H1 (cell line): ENCODE results near the gene SLAMF1. TPM values are rescaled to one million over a fixed set of nuclear protein-coding genes. Genes with fewer than 3 reads are reported as not detected.

ENCODE experiments used
- CTCF ChIA-PET: fragments of 300-600 bp; sonication (Branson Sonifier 250); formaldehyde crosslinking; loops from one replicate; lab custom pipeline; 2021; ENCODE audit not compliant: partially characterized antibody; lab: Charles Lee
- POLR2A ChIA-PET: fragments of 300-600 bp; sonication (Branson Sonifier 250); formaldehyde crosslinking; loops from one replicate; lab custom pipeline; 2021; ENCODE audit warnings: inconsistent platforms; ENCODE audit not compliant: partially characterized antibody; lab: Charles Lee
- DNase-seq, 2 experiments: peaks; one replicate each; pipeline versions ENCODE4 v3.0.0 to v3.0.0-alpha.2; 2010 to 2022; ENCODE audit warnings: low spot score in 2 of 2, low read depth in 1 of 2, mixed read lengths in 1 of 2
- FAIRE-seq: peaks from 2 replicates; lab custom pipeline; 2011; peaks lifted over from hg19 to GRCh38; lab: Jason Lieb, UNC
- H2AFZ ChIP-seq: 2 replicates; pipeline ENCODE4 v1.8.1; 2012; ENCODE audit warnings: low read length, inconsistent platforms
- H2AK5ac ChIP-seq: 2 replicates; pipeline ENCODE4 v1.6.1; 2013; ENCODE audit warnings: low read depth, low read length
- H2BK120ac ChIP-seq: replicated peaks from 2 replicates; pipeline ENCODE3; 2013; ENCODE audit warnings: low read depth, low read length, inconsistent platforms
- H2BK12ac ChIP-seq: 2 replicates; pipeline ENCODE4 v1.6.1; 2013; ENCODE audit warnings: low read depth, low read length
- H2BK15ac ChIP-seq: 2 replicates; pipeline ENCODE4 v1.6.1; 2013; ENCODE audit warnings: low read length
- H2BK20ac ChIP-seq: 2 replicates; pipeline ENCODE4 v1.6.1; 2013; ENCODE audit warnings: low read length
- H2BK5ac ChIP-seq: 2 replicates; pipeline ENCODE4 v1.6.1; 2013; ENCODE audit warnings: low read depth, low read length
- H3K14ac ChIP-seq: 2 replicates; pipeline ENCODE4 v1.6.1; 2013; ENCODE audit warnings: inconsistent platforms; ENCODE audit not compliant: insufficient read length
- H3K18ac ChIP-seq: 2 replicates; pipeline ENCODE4 v1.6.1; 2013; ENCODE audit warnings: low read length; ENCODE audit errors: extremely low read depth
- H3K23ac ChIP-seq: 2 replicates; pipeline ENCODE4 v1.6.1; 2013; ENCODE audit warnings: inconsistent platforms; ENCODE audit not compliant: insufficient read length
- H3K23me2 ChIP-seq: 2 replicates; pipeline ENCODE4 v1.6.1; 2013; ENCODE audit warnings: low read depth, low read length
- H3K27ac ChIP-seq: 2 replicates; pipeline ENCODE4 v1.6.1; 2011; ENCODE audit warnings: low read depth, low read length, inconsistent platforms
- H3K27me3 ChIP-seq, 4 experiments: replicated peaks in 1 of 4; 1 replicate in 1 of 4; 2 replicates in 3 of 4; pipeline versions ENCODE4 v1.6.1 to v1.8.1; 2011 to 2013; ENCODE audit warnings: low read length in 3 of 4, mild to moderate bottlenecking in 3 of 4, inconsistent platforms in 2 of 4, mixed read lengths in 2 of 4, moderate library complexity in 1 of 4; ENCODE audit not compliant: control insufficient read depth in 3 of 4, insufficient read depth in 3 of 4; ENCODE audit errors: extremely low read depth in 1 of 4
- H3K36me3 ChIP-seq, 4 experiments: 2 replicates each; pipeline versions ENCODE4 v1.6.1 to v1.8.1; 2011 to 2013; ENCODE audit warnings: mild to moderate bottlenecking in 4 of 4, low read length in 3 of 4, moderate library complexity in 2 of 4, control low read depth in 1 of 4, inconsistent platforms in 1 of 4; ENCODE audit not compliant: insufficient read depth in 4 of 4, control insufficient read depth in 2 of 4
- H3K4ac ChIP-seq: replicated peaks from 2 replicates; pipeline ENCODE3; 2013; ENCODE audit warnings: low read length, low read depth, mixed read lengths, inconsistent platforms; ENCODE audit not compliant: insufficient read length
- H3K4me1 ChIP-seq, 4 experiments: replicated peaks in 1 of 4; 1 replicate in 1 of 4; 2 replicates in 3 of 4; pipeline versions ENCODE4 v1.6.1 to v1.8.1; 2011 to 2013; ENCODE audit warnings: low read length in 3 of 4, inconsistent platforms in 2 of 4, mixed read lengths in 1 of 4; ENCODE audit not compliant: insufficient read depth in 4 of 4, control insufficient read depth in 3 of 4
- H3K4me2 ChIP-seq, 2 experiments: 2 replicates each; pipeline versions ENCODE4 v1.6.1 to v1.8.1; 2011 to 2013; ENCODE audit warnings: low read depth in 2 of 2, low read length in 2 of 2, control low read depth in 1 of 2, inconsistent platforms in 1 of 2, mild to moderate bottlenecking in 1 of 2; ENCODE audit not compliant: insufficient read depth in 1 of 2
- H3K4me3 ChIP-seq, 4 experiments: fragments of 200-600, 300-600 bp in 1 of 4; sonication (generic), shearing (Covaris generic), sonication (Bioruptor Twin) in 1 of 4; 2 replicates each; pipeline versions ENCODE4 v1.5.1 to v1.8.1; 2011 to 2016; ENCODE audit warnings: low read length in 4 of 4, low read depth in 3 of 4, control low read depth in 2 of 4, inconsistent platforms in 2 of 4, mild to moderate bottlenecking in 2 of 4, mixed read lengths in 1 of 4, moderate library complexity in 1 of 4; ENCODE audit not compliant: insufficient read depth in 2 of 4; ENCODE audit errors: extremely low read depth in 1 of 4
- H3K56ac ChIP-seq: replicated peaks from 2 replicates; pipeline ENCODE3; 2013; ENCODE audit warnings: low read depth, mild to moderate bottlenecking, mixed read lengths, low read length, inconsistent platforms; ENCODE audit not compliant: insufficient read length
- H3K79me1 ChIP-seq: 2 replicates; pipeline ENCODE4 v1.6.1; 2013; ENCODE audit warnings: low read depth, low read length, control low read depth
- H3K79me2 ChIP-seq, 2 experiments: 2 replicates each; pipeline versions ENCODE4 v1.6.1 to v1.8.1; 2012 to 2013; ENCODE audit warnings: low read length in 2 of 2, mild to moderate bottlenecking in 2 of 2, inconsistent platforms in 1 of 2; ENCODE audit not compliant: insufficient read depth in 2 of 2, control insufficient read depth in 1 of 2
- H3K9ac ChIP-seq, 4 experiments: replicated peaks in 1 of 4; 1 replicate in 1 of 4; 2 replicates in 3 of 4; pipeline versions ENCODE4 v1.6.1 to v1.8.1; 2011 to 2013; ENCODE audit warnings: low read depth in 3 of 4, low read length in 3 of 4, control low read depth in 2 of 4, mild to moderate bottlenecking in 2 of 4, moderate library complexity in 2 of 4, inconsistent platforms in 1 of 4; ENCODE audit errors: extremely low read depth in 1 of 4
- H3K9me3 ChIP-seq, 2 experiments: 2 replicates each; pipeline versions ENCODE4 v1.6.1 to v1.8.1; 2012 to 2013; ENCODE audit warnings: mild to moderate bottlenecking in 2 of 2, moderate library complexity in 2 of 2, control low read depth in 1 of 2, inconsistent platforms in 1 of 2, low read depth in 1 of 2, low read length in 1 of 2, mixed read lengths in 1 of 2; ENCODE audit not compliant: insufficient read depth in 2 of 2
- H4K20me1 ChIP-seq, 2 experiments: replicated peaks in 1 of 2; 2 replicates each; pipeline versions ENCODE3 to v1.8.1; 2011 to 2013; ENCODE audit warnings: inconsistent platforms in 2 of 2, low read length in 2 of 2, mild to moderate bottlenecking in 1 of 2; ENCODE audit not compliant: insufficient read depth in 2 of 2, control insufficient read depth in 1 of 2
- H4K5ac ChIP-seq: 2 replicates; pipeline ENCODE4 v1.6.1; 2013; ENCODE audit warnings: low read length, low read depth, mixed read lengths, inconsistent platforms; ENCODE audit not compliant: insufficient read length
- H4K8ac ChIP-seq: 2 replicates; pipeline ENCODE4 v1.8.0; 2013; ENCODE audit warnings: mild to moderate bottlenecking, moderate library complexity, low read length, inconsistent platforms; ENCODE audit not compliant: insufficient read depth; ENCODE audit errors: extremely low read depth
- H4K91ac ChIP-seq: replicated peaks from 2 replicates; pipeline ENCODE3; 2013; ENCODE audit warnings: low read length, mixed read lengths, inconsistent platforms; ENCODE audit not compliant: insufficient read length
- BRCA1 ChIP-seq: IDR thresholded peaks from 2 replicates; pipeline ENCODE4 v1.6.1; 2012; ENCODE audit warnings: low read depth, low read length, improper control_type of control experiment
- CHD2 ChIP-seq: IDR thresholded peaks from 2 replicates; pipeline ENCODE4 v1.6.1; 2012; ENCODE audit warnings: low read length, improper control_type of control experiment
- GABPA ChIP-seq: IDR thresholded peaks from 2 replicates; pipeline ENCODE4 v1.6.1; 2011; ENCODE audit warnings: mild to moderate bottlenecking, low read length, moderate library complexity, borderline replicate concordance; ENCODE audit not compliant: insufficient read depth
- JUN ChIP-seq: IDR thresholded peaks from 2 replicates; pipeline ENCODE4 v1.6.1; 2011; ENCODE audit warnings: low read depth, mild to moderate bottlenecking, improper control_type of control experiment, low read length
- NANOG ChIP-seq: IDR thresholded peaks from 2 replicates; pipeline ENCODE4 v1.6.1; 2011; ENCODE audit warnings: low read length, low read depth, mild to moderate bottlenecking, inconsistent platforms; ENCODE audit not compliant: insufficient read depth, poor library complexity, severe bottlenecking
- POLR2A ChIP-seq, 2 experiments: IDR thresholded peaks; 1 replicate in 1 of 2; 2 replicates in 1 of 2; pipeline ENCODE4 v1.6.1; 2011; ENCODE audit warnings: low read depth in 2 of 2, low read length in 2 of 2, mild to moderate bottlenecking in 2 of 2; ENCODE audit errors: control extremely low read depth in 1 of 2
- RBBP5 ChIP-seq: IDR thresholded peaks from 2 replicates; pipeline ENCODE4 v1.7.1; 2012; ENCODE audit warnings: low read depth, mild to moderate bottlenecking, inconsistent platforms, low read length, moderate library complexity, borderline replicate concordance
- SIN3A ChIP-seq, 2 experiments: IDR thresholded peaks in 1 of 2; conservative IDR thresholded peaks in 1 of 2; 2 replicates each; pipeline ENCODE4 v1.6.1; 2011 to 2012; ENCODE audit warnings: low read length in 2 of 2, improper control_type of control experiment in 1 of 2, low read depth in 1 of 2, mild to moderate bottlenecking in 1 of 2
- SP4 ChIP-seq: IDR thresholded peaks from 2 replicates; pipeline ENCODE4 v1.6.1; 2012; ENCODE audit warnings: low read length, inconsistent platforms
- WGBS, 2 experiments: shearing (Covaris generic) in 1 of 2; methylation state at CpG; one replicate each; pipeline versions ENCODE4 v1.1.6 to v1.1.7; 2013 to 2015; ENCODE audit warnings: low lambda C conversion rate in 2 of 2, mixed read lengths in 2 of 2, inconsistent platforms in 1 of 2, low coverage in 1 of 2, missing lambda C conversion rate in 1 of 2; ENCODE audit not compliant: insufficient replicate concordance in 2 of 2, insufficient coverage in 1 of 2, insufficient read length in 1 of 2; ENCODE audit errors: extremely low coverage in 1 of 2, missing lambda C conversion rate in 1 of 2; 5-methylcytosine and 5-hydroxymethylcytosine counted together
- polyA plus RNA-seq, 7 experiments: library from polyadenylated mRNA; depleted of rRNA in 3 of 7; stranded (reverse) in 5 of 7; unstranded in 2 of 7; fragments of >200 nt in 5 of 7; fragments of 200-250 nt in 2 of 7; gene quantifications; 1 replicate in 5 of 7; 2 replicates in 1 of 7; 4 replicates in 1 of 7; pipeline versions ENCODE4 v1.2.1 to v1.2.3, GENCODE V29; 2011 to 2013; ENCODE audit warnings: missing spikeins in 2 of 7, mixed read lengths in 2 of 7
- total RNA-seq: library from RNA; stranded (reverse); fragmentation: NEBNext Ultra II Directional; extraction: Animal tissue kit (Norgen Biotek cat#: 25700); gene quantifications from 2 replicates; pipeline ENCODE4 v1.2.1, GENCODE V29; 2021

The SLAMF1 gene
- total and polyA plus RNA-seq, 2 of the 8 experiments (the other 6 are each of a cell fraction or from before 2014, with no cell fraction given) = not detected

GRCh38 chr1:160597051-160597450, 49.8 kb downstream of the SLAMF1 start:
- CTCF ChIA-PET = interaction anchor here (1.0 to 2.5 kb wide), 2 partner anchors 9 to 166 kb away, joined by 3 to 16 read pairs; no protein-coding TSS in a partner anchor
- DNase-seq = no peak
- Histone ChIP-seq H2AFZ (no peak overlapping the region), H3K14ac (no peak overlapping the region), H3K79me1 (no peaks in the 10 kb centered on the region), H3K23ac (no peak overlapping the region), H2BK20ac (no peak overlapping the region), H3K27me3 (no peaks in the 10 kb centered on the region), H2AK5ac (no peak overlapping the region), H2BK5ac (no peak overlapping the region), H3K36me3 (no peaks in the 10 kb centered on the region; a peak in 1 of 8 replicates), H2BK15ac (no peak overlapping the region), H3K9ac (no peak overlapping the region), H2BK120ac (no peak overlapping the region), H3K9me3 (peaks cover 0 to 8% of the 10 kb centered on the region in 2 experiments; a peak in 1 of 4 replicates)
- POLR2A ChIA-PET = interaction anchor here (1.0 kb wide), 1 partner anchor 8 kb away, joined by 3 read pairs; no protein-coding TSS in a partner anchor
- TF ChIP-seq JUN (no peak), GABPA (no peak), RBBP5 (no peak), CHD2 (no peak), BRCA1 (no peak), SP4 (no peak), SIN3A (conservative IDR thresholded peaks at IDR 0.05 in 1 of 2, IDR thresholded peaks at IDR 0.05 in 1 of 2; ENCODE audit: low read depth in 1 of 2, low read length in 2 of 2) (no peak), POLR2A (IDR thresholded peaks at IDR 0.05; ENCODE audit: control extremely low read depth in 1 of 2, low read depth in 2 of 2, low read length in 2 of 2) (no peak), NANOG (no peak)
- TF ChIP-seq, all 59 proteins: peak for 0
- Histone ChIP-seq H3K4me3 (no peak overlapping the region), H3K27ac (no peak overlapping the region), H2BK12ac (no peak overlapping the region), H3K18ac (no peak overlapping the region), H3K4me2 (no peak overlapping the region), H3K23me2 (no peaks in the 10 kb centered on the region), H4K20me1 (no peaks in the 10 kb centered on the region), H3K56ac (no peak overlapping the region), H3K79me2 (no peaks in the 10 kb centered on the region), H4K5ac (no peak overlapping the region), H3K4ac (no peak overlapping the region), H4K91ac (no peak overlapping the region), H4K8ac (no peak overlapping the region), H3K4me1 (no peaks in the 10 kb centered on the region)
- 82% methylated on average over 1 of the region's 1 CpG; no CpG with 5 or more reads in 1 of the 2 experiments for WGBS, 2 experiments
- no peak for FAIRE-seq
